Posterior vena cava (tissue), 2 donors: Measurements from ENCODE around the gene CDH23. TPM values are rescaled to one million over a fixed set of nuclear protein-coding genes. Genes with fewer than 3 reads are reported as not detected.
A peak's percentile ranks its signal among the peaks of the same experiment; 100 is the strongest.
"Not testable (repeated sequence)": the region's sequence is repeated elsewhere in the genome, so short reads cannot be mapped to it uniquely, and the experiment has no call there.

ENCODE experiments used
- DNase-seq: peaks from one replicate; pipeline ENCODE4 v3.0.0-alpha.2; 2020; ENCODE audit warnings: low spot score
- intact Hi-C, 2 donors: fragments of 100-400 bp; cut with DNase I; formaldehyde crosslinking; loops; one replicate each; pipeline versions ENCODE4 v1.14.1 to v1.14.2; 2022 to 2023
- long read RNA-seq, 2 donors: library from polyadenylated mRNA; unstranded; transcript quantifications; one replicate each; pipeline ENCODE4 v2.0.0, GENCODE V29; 2020 to 2021
- total RNA-seq, 2 donors: library from RNA; stranded (reverse); fragmentation: NEBNext Ultra II Directional; extraction: Animal tissue kit (Norgen Biotek cat#: 25700); gene quantifications; one replicate each; pipeline ENCODE4 v1.2.1, GENCODE V29; 2021
- donor health status: DM: yes; HTN: yes; CAD: no.
- donor health status: DM: yes; HTN: yes; CAD: no.

The CDH23 gene
- 10 to 100 TPM; 24.5 to 43.0 TPM for total RNA-seq
- long read RNA-seq, donor 1, partial matches to known transcripts: 4 of 13 reads
- long read RNA-seq, donor 1, other reads (novel, unspliced or antisense): 8 of 13 reads
- long read RNA-seq, donor 2, partial matches to known transcripts: 12 of 29 reads
- long read RNA-seq, donor 2, other reads (novel, unspliced or antisense): 17 of 29 reads

GRCh38 chr10:71396711-71397295 lies at the start of gene CDH23:
Gene CDH23, plus strand, starts transcription at chr10:71396920. Its CDS starts 42,912 bp downstream, at chr10:71439832.
- intact Hi-C loops: loop anchor here (2.0 to 5.0 kb wide), 4 partner anchors 170 to 415 kb away; no protein-coding TSS in a partner anchor
- DNase-seq: no peak

GRCh38 chr10:71347587-71348395 lies 48.9 kb upstream of the CDH23 start:
- intact Hi-C loops: no loop called here

GRCh38 chr10:71348850-71349249 lies 47.9 kb upstream of the CDH23 start:
- intact Hi-C loops: no loop called here
- no peak for DNase-seq

More at GRCh38 chr10:71347587-71348395, 48.9 kb upstream of the CDH23 start:
- no peak for DNase-seq

GRCh38 chr10:71349406-71349805 lies 47.3 kb upstream of the CDH23 start:
- DNase-seq: no peak
- intact Hi-C loops: no loop called here

GRCh38 chr10:71351087-71351486 lies 45.6 kb upstream of the CDH23 start:
- intact Hi-C loops: no loop called here

GRCh38 chr10:71351628-71352319 lies 44.9 kb upstream of the CDH23 start:
- DNase-seq: no peak
- intact Hi-C loops: no loop called here

More at GRCh38 chr10:71351087-71351486, 45.6 kb upstream of the CDH23 start:
- no peak for DNase-seq

- DNase-seq: no peak
- intact Hi-C loops: no loop called here
These were observed 43.1 kb upstream of the CDH23 start for GRCh38 chr10:71353639-71354038.

- intact Hi-C loops: no loop called here
- DNase-seq: no peak
These were observed 41.9 kb upstream of the CDH23 start for GRCh38 chr10:71354776-71355175.

- intact Hi-C loops: no loop called here
- no peak for DNase-seq
These were observed 40.8 kb upstream of the CDH23 start for GRCh38 chr10:71355886-71356285.

GRCh38 chr10:71357792-71358265 lies 38.9 kb upstream of the CDH23 start:
- intact Hi-C loops: loop anchor here in 1 of 2 donors (2.0 kb wide), 1 partner anchor 57 kb away; no protein-coding TSS in a partner anchor
- no peak for DNase-seq

GRCh38 chr10:71358277-71358676 lies 38.4 kb upstream of the CDH23 start:
- intact Hi-C loops: loop anchor here in 1 of 2 donors (2.0 kb wide), 1 partner anchor 57 kb away; no protein-coding TSS in a partner anchor
- DNase-seq: no peak

- DNase-seq: not testable (repeated sequence)
- intact Hi-C loops: loop anchor here in 1 of 2 donors (2.0 kb wide), 1 partner anchor 56 kb away; no protein-coding TSS in a partner anchor
These were observed 37.8 kb upstream of the CDH23 start for GRCh38 chr10:71358906-71359305.

GRCh38 chr10:71359364-71360046 lies 37.2 kb upstream of the CDH23 start:
- no peak for DNase-seq
- intact Hi-C loops: loop anchor here in 1 of 2 donors (2.0 kb wide), 1 partner anchor 55 kb away; no protein-coding TSS in a partner anchor

- no peak for DNase-seq
- intact Hi-C loops: no loop called here
These were observed 36.0 kb upstream of the CDH23 start for GRCh38 chr10:71360735-71361134.

- no peak for DNase-seq
- intact Hi-C loops: no loop called here
These were observed 35.1 kb upstream of the CDH23 start for GRCh38 chr10:71361581-71361980.

GRCh38 chr10:71362141-71362540 lies 34.6 kb upstream of the CDH23 start:
- no peak for DNase-seq
- intact Hi-C loops: no loop called here

- DNase-seq: peak; percentile 12
- intact Hi-C loops: no loop called here
These were observed 32.8 kb upstream of the CDH23 start for GRCh38 chr10:71363936-71364335.

- intact Hi-C loops: no loop called here
- peak; percentile 73 for DNase-seq
These were observed 31.4 kb upstream of the CDH23 start for GRCh38 chr10:71365366-71365765.

- intact Hi-C loops: no loop called here
- DNase-seq: peak; percentile 22
These were observed 30.0 kb upstream of the CDH23 start for GRCh38 chr10:71366690-71367089.
